Measurements from ENCODE around the gene NHEJ1.
A peak's percentile ranks its signal among the peaks of the same experiment; 100 is the strongest.

Gene NHEJ1

DNA sequence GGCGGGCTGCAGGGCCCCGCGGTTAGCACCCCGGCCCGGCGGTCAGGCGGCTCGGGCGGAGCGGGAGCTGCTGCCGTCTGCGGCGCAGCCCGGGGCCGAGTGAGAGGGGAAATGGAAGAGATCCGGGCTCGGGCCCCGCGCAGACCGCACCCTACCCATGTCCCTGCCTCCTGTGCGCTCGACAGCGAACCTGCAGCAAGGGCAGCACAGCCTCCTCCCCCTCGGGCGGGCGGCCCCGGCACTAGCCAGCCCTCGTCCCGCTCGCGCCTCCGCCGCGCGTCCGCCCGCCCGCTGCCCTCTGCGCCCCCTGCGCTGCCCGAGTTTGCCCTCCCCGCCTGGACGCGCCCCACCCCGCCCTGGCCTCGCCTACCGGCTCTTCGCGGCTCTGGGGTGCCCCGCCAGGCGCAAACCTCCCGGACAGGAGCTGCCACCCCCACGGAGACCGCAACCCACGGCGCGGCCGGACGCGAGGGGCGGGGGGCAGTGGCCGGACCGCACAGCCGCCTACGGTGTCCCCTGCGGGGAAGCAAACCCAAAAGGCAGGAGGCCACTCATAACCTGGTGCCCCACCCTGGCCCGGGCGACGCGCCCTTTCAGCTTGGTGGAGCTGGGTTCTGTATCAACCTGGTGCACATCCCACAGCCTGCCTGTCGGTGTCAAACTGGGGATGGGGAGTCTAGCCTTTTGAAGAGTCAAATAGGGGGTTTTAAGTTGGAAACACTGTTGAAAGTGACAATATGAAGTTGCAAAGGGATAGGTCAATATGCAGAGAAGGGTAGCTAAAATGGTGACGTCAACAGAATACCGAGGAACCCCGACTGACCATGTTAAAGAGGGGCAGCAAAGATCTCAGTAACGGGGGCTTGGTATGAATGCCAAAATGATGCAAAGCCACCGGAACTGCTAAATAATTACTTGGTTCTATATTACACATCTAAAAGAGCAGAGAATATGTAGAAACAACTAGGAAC lies 99.5 kb downstream of the NHEJ1 start, which contains the start of gene IHH:
TSS of gene IHH (minus strand) at position 101 of the 971 bp plus-strand sequence. CDS start 454 bp downstream, outside the sequence.
- FAIRE-seq (no peak), DNase-seq (ENCODE audit: insufficient read length, low spot score) (no peak)

DNA sequence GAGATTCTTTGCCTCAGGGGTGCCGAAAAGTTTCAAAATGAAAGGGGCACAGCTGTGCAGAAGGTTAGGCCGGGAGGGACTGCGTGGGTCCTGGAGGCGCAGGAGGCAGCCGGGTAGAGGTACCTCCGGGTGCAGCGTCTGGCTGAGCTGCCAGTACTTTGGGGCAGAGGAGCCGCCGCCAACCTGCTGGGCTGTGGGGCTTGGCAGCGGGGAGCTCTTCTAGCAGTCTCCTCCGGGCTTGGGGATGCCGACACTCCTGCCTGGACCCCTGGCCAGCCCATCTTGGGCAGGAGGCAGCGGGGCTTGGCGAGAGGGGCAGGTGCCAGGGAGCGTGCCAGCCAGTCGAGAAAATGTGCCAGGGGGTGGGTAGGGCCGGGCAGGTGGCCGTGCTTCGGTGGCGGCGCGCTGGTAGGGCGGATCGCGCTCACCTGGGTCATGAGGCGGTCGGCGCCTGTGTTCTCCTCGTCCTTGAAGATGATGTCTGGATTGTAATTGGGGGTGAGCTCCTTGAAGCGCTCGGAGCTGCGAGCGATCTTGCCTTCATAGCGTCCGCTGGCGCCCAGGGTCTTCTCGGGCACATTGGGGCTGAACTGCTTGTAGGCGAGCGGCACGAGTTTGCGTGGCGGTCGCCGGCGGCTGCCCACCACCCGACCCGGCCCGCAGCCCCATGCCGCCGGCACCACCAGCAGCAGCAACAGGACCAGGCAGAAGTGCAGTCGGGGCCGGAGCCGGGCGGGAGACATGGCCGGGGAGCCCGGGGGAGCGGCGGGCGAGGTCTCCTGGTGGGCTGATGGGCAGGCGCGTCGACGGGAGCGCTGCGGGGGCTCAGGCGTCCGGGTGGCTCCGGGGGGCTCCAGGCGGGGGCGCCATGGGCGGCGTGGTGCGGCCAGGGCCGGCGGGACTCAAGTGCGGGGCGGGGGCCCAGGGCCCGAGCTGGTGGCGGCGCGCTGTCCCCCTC lies 100.6 kb downstream of the NHEJ1 start:
- DNase-seq (ENCODE audit: insufficient read length, low spot score) (peak; percentile 19), FAIRE-seq (no peak)

DNA sequence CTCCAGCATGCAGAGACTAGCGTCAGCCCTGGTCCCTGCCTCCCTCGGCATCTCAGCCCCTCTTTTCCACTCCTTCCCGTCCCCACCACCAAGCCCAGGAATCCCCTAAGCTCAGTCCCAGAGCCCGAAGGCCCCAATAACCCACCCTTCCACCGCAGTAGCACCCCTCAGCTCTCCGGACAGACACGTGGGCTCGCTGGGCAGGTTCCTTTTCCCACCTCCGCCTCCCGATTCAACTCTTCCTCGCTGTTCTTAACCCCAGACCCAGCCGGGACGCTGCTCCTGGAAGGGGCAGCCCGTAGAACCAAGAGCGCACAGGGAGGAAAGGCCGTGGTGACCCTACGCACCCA lies 101.3 kb downstream of the NHEJ1 start:
- FAIRE-seq (no peak), DNase-seq (ENCODE audit: insufficient read length, low spot score) (peak; percentile 20)

DNA sequence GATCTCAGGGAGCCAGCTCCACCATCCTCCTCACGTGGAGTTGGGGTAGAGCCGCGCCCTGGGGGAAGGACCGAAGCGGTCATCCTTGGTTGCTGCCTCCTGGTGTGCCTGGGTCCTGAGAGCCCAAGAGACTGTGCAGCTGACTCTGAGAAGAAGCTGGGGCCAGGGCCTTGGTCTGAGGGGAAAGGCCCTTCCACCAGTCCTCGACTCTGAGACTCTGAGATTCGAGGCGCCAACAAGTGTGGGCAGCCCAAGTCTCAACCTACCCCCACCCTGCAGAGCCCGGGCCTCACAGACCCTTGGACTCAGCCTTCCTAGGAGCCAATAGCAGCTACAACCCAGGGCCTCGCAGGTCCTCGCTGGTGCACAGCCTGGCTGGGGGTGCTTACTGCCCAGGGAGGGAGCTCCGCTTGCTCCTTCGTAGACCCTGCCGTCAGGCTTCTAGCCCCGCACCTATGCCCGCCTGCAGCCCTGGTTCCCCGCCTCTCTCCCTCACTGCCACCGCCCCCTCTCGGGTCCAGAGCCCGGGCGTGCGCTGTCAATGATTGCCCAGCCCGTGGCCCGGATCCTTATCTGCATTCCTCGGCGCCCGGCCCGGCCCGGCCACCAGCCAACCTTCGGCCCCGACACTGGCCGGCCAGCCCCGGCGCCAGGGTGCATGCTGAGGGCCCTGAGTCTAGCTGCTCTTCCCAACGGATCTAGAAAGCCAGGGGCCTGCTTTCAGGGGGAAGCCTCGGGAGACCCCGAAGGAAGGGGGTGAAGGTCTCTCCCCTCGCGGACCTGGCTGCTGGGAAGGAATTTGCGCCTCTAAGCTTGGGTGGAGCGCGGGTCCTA lies 101.9 kb downstream of the NHEJ1 start:
- FAIRE-seq (no peak), DNase-seq (ENCODE audit: insufficient read length, low spot score) (peak; percentile 20)

DNA sequence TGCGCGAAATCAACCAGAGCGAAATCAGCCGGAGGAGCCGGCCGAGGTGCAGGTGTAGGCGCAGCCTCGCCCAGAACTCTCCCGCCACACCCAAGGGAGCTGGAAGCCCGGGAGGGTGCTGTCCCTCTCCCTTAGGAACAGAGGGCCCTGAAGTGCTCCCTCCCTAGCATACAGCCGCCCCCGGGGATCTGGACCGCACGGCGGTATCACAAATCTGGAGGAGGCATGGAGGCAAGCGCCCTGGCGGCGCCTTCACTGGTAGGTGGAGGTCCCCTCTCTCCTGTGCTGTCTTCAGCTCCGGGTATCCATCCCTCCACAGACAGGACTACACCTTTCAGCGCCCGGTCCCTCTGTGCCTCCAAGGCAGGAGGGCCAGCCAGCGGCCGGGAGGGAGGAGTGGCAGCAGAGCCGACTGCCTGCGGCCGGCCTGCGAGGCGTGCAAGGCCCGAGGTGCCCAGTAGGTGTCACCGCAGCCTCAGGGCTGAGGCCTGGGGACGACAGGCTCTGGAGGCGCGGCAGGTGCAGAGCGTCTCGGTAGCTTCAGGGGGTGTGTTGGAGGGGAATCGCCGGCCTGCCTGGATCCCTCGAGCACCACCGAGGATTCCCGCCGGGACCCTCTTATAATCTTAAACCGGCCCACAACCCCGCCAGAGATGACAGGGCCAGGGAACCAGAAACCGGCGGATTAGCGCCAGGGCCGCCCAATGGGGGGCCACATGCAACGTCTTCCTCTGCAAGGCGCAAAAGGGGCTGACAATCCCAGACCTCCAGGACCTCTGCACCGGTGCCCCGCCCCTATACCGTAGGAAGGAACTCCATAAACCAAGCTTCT lies 102.7 kb downstream of the NHEJ1 start:
- peak; percentile 95 for DNase-seq (ENCODE audit: insufficient read length, low spot score)
- peak; percentile 92 for FAIRE-seq

DNA sequence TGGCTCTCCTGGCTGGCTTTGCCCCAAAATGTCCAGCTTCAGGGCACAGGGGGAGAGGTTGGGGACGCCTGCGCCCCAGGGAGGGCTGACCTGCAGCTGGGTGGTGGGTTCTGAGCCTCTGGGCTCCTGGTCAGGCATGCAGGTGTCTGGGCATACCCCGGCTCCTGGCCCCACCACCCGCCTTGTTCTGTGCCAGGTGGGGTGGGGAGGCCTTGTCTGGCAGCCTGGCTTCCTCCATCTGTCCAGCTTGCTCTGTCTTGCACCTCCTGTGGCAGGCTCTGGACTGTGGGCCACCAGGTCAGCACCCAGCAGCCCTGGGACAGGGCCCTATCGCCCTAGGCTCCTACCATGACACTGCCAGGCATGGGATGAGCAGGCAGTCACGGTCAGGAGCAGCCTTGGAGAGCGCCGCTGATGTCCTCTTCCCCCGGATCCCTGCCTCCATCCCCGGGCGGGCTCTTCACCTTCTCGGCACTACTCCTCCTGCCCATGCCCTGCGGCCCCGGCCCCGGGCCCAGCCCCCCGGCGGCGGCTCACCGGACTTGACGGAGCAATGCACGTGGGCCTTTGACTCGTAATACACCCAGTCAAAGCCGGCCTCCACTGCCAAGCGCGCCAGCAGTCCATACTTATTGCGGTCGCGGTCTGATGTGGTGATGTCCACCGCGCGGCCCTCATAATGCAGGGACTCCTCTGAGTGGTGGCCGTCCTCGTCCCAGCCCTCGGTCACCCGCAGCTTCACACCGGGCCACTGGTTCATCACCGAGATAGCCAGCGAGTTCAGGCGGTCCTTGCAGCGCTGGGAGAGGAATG lies 103.5 kb downstream of the NHEJ1 start:
- DNase-seq (ENCODE audit: insufficient read length, low spot score) (no peak), FAIRE-seq (no peak)

DNA sequence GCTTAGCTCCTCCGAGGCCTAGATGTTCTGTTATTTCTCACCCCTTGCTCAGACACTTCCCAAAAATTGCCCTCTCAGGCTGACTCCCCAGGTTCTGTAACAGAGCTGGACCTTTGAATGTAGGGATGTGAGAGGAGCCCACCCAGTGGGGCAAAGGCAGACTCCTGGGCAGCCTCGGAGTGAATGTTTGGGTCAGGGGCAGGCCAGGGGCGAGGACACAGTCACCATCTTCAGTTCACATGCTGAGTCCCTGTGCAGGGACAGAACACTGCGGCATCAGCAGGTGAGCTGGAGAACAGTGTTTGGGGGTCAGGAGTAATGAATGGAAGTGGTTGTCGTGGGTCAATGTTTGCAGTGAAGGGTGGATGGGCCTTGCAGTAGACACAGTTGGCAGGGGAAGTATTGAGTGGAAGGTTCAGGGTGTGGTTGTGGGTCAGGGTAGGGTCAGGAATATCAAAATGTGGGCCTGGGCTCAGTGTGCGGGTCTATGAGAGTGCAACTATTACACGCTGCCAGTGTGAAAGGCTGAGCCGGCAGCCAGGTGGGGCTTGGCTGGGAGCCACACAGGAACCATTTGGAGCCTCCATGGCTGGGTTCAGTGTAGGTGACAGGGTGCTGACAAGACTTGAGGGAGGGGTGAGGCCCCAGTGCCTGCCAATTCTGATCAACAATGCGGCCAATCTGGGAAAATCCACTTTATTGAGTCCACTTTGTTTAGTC lies 104.3 kb downstream of the NHEJ1 start:
- DNase-seq (ENCODE audit: insufficient read length, low spot score): no peak
- no peak for FAIRE-seq

DNA sequence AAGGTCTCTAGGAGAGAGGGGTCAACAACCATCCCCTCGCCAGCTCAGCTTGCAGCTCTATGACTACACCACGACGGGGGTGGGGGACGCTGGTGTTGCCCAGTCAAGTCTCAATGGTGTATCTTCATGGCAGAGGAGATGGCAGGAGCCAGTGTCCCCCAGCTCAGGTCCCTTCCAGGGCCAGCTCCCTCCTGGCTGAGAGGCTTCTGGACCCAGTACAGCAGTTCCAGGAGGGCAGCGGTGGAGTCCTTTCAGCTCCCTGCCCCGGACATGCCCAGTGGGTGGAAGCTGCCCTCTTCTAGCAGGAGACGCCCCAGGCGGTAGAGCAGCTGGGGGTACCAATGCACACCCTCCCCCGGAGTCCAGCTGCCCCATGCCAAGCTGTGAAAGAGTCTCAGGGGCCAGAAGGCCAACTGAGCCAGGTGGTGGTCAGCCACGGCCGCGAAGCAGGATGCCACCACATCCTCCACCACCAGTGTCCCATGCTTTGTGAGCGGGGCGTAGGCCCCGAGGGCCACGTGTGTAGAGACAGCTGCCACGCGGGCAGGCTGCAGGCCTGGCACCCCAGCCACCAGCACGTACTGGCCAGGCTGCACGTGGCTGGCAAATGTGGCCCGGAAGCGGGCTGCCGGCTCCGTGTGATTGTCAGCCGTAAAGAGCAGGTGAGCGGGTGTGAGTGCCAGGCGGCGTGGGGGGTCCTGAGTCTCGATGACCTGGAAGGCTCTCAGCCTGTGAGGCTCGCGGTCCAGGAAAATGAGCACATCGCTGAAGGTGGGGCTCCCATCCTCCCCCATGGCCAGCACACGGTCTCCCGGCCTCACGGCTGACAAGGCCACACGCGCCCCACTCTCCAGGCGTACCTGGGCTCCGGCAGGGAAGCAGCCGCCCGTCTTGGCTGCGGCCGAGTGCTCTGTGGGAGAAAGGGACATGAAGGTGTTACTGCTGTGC lies 105.4 kb downstream of the NHEJ1 start:
- DNase-seq (ENCODE audit: insufficient read length, low spot score) (no peak), FAIRE-seq (no peak)

DNA sequence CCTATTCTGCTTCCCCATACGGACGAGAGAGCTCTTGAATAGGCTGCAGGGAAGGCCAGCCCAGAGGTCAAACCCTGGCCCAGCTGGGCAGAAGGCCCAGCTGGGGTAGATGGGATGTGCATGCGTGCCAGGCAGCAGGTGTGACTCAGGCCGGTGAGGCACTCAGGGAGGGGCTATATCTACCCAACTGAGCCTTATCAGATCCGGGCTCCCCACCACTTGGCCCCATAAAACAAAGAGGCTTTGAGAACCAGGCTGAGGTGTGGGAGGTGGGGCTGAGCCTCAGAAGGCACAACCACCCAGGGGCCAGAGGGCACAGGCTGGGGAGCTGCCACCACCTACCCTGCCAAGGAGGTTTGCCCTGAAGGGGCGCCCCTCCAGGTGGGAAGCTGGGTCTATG lies 111.3 kb downstream of the NHEJ1 start:
- no peak for DNase-seq (ENCODE audit: insufficient read length, low spot score)
- FAIRE-seq: no peak

DNA sequence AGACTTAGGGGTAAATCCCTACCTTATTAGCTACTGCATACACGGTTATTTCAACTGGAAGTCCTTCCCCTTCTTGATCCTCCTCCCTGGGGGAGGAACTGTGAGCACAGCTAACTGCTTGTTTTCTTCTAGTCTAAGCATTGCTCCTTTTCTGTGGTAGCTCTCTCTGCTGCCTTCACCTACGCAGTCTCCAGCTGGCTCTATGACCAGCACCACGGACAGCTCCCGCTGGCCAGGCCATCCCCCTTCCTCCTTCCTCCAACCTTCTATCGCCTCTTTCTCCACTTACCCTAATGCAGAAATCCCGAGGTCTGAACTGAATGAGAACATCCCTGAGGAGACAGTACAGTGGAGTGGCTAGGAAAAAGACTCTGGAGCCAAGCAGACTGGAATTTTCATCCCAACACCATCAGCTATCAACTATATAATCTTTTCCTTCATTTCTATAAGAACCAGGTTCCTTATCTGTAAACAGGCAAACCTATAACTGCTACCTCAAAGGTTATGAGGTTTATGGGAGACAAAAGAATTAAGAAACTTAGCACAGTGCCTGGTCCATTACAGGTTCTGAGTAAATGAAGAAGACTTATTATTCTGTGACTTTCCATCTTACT lies 114.6 kb downstream of the NHEJ1 start:
- DNase-seq (ENCODE audit: insufficient read length, low spot score) (no peak), FAIRE-seq (no peak)

DNA sequence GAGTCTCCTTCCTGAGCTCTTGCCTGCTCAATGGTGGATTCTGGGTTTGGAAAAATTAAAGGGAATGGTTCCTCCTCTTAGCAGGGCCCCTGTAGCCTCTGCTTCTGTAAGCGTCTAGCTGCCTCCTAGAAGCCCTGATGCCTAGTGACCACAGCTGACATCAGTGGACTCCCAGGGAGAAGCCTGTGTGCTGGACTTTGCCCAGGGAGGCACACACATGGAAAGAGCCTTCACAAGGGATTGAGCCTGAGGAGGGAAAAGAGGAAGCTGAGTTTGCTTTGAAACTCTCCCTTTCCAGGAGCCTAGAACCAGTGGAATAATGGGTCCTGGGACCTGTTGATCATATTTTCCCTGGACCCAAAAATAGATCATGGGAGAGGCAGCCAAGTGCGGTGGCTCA lies 117.9 kb downstream of the NHEJ1 start:
- no peak for FAIRE-seq
- DNase-seq (ENCODE audit: insufficient read length, low spot score): no peak

DNA sequence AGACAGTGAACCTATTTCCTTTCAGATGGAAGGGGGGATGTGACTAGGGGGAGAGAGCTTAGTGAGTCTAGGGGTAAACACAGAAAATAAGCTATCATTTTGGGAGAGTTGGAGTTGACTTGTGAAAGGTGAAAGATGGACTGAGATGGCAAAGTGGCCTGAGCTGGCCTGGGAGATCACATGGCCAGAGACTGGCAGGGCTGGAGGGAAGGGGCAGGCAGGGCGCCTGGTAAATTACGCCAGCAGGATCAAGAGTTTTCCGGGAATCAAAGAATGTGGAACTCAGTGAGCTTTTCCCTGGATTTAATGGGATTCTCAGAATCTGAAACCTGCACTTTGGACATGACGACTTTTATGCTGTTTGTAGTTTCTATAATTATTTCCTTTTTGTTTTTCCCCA lies 118.5 kb downstream of the NHEJ1 start:
- no peak for DNase-seq (ENCODE audit: insufficient read length, low spot score)
- no peak for FAIRE-seq

DNA sequence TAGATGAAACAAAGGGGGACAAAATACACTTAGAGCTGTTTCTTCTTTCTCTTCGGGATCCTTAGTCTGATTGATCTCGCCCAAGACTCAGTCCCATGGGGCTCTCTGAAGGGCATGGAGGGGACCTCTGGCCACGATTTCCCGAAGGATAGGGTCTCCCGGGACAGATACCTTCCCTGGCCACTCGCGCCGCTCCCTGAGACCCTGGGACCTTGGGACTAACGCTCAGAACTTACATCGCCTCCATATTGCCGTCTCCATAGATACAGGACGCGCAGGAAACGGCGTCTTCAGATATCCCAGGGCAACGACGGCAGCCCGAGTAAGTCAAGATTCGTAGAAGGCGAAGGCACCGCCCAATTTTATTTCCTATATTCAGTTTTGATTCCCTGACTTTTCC lies 119.4 kb downstream of the NHEJ1 start, which contains the start of gene CFAP65:
TSS of gene CFAP65 (minus strand) at position 265 of the 400 bp plus-strand sequence. CDS start 2,468 bp downstream, outside the sequence.
- FAIRE-seq: no peak
- no peak for DNase-seq (ENCODE audit: insufficient read length, low spot score)

DNA sequence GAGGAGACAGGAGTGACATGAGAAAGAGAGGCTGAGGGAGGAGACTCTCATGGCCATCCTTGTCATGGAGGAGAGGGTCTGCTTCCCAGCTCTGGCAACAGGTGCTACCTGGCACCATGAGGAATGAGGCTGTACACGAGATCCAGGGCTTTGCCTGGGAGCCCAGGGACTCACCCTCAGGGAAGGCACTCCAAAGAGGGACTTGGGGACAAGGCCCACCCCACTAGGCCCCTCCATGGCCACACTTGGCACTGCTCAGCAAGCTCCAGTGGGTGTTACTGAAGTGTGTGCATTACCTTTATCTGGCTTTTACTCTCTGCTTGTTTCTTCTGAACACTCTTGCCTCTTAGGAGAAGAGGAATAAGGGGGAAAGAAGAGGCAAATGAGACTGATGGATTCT lies 122.0 kb downstream of the NHEJ1 start:
- FAIRE-seq (no peak), DNase-seq (ENCODE audit: insufficient read length, low spot score) (no peak)

DNA sequence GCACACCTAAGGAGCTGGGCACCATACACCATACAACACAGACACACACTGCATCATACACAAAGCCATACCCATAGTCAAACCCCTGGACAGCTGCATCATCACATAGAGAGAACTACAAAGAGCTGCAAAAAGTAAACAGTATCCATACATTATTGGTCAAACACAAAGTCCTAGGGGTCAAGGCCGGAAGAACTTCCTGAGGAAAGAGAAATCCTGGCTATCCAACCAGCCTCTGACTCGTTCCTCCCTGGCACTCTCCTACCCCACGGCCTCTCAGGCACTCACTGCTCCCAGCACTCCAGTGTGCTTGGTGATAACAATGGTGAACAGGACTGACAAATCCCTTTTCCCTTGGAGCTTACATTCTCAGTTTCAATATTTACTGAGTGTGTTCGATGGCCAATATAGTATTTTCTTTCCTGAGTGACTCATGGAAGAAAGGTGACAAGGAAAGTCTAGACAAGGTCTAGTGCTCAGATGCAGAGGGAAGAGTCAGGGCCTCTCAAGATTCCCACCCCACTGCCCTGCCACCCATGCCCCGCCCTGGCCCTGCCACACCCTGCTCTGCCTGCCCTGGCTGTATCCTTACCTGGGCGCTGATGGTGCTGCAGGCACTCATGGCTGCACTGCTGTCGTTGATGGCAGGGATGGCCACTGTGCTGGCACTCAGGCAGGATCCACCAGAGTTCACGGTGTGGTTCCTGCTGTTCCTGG lies 122.7 kb downstream of the NHEJ1 start:
- DNase-seq (ENCODE audit: insufficient read length, low spot score) (no peak), FAIRE-seq (no peak)

DNA sequence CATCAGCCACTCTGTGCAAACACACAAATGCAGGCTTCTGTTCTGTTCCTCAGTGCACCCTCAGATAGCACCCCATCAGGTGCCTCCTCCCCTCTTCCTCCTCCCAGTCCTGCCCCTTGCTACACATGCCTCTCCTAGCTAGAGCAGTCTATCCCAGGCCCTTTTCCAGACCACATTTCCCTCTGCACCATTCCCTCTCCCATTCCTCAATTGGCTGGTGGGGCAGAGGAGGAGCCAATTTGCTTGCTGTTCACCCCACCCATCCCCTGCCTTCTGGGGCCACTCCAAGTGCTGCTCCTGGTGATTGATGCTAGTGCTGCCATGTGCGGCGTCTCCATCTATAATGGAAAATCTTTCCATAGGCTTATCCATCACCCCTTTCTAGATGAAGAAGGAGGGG lies 124.7 kb downstream of the NHEJ1 start:
- no peak for FAIRE-seq
- DNase-seq (ENCODE audit: insufficient read length, low spot score): no peak
